Adipose tissue (tissue), 3 donors: ENCODE data around the gene UCK1. TPM values are rescaled to one million over a fixed set of nuclear protein-coding genes. Genes with fewer than 3 reads are reported as not detected.

ENCODE experiments used
- H3K27ac ChIP-seq: one replicate; pipeline ENCODE4 v1.5.1; 2013; ENCODE audit warnings: low read depth, low read length
- WGBS, 3 donors: extraction: QIAGEN DNeasy Blood & Tissue Kit; methylation state at CpG; one replicate each; pipeline ENCODE4 v1.1.7; 2013; 5-methylcytosine and 5-hydroxymethylcytosine counted together
- polyA plus RNA-seq, 3 donors: library from polyadenylated mRNA; stranded (reverse); fragments of 200-250 nt; gene quantifications; one replicate each; pipeline ENCODE4 v1.2.3, GENCODE V29; 2013
- donor health status: healthy with polysubstance abuse.
- donor health status: Bipolar disorder and iron deficiency.
- donor health status: healthy.

UCK1 gene
- polyA plus RNA-seq, 3 donors = 25.1 to 25.4 (median 25.2) TPM

GRCh38 chr9:131511416-131511815 is 19.6 kb downstream of the UCK1 start:
- 70 to 74% (median 71%) methylated on average over 7 of the region's 7 CpGs for WGBS, 3 donors
- H3K27ac ChIP-seq = no peak overlapping the region

GRCh38 chr9:131505012-131505411 is 26.1 kb downstream of the UCK1 start:
- WGBS, 3 donors = 91 to 93% (median 92%) methylated on average over 8 of the region's 8 CpGs
- no peak overlapping the region for H3K27ac ChIP-seq

GRCh38 chr9:131503626-131504465 is 27.2 kb downstream of the UCK1 start:
- 21 to 30% (median 26%) methylated on average over 29 to 32 of the region's 32 CpGs for WGBS, 3 donors
- H3K27ac ChIP-seq = peak overlapping the region; percentile 32

GRCh38 chr9:131502781-131503625 is 28.1 kb downstream of the UCK1 start, which contains the start of gene POMT1:
TSS of gene POMT1 (plus strand) at chr9:131502918. CDS start at chr9:131504219, 1,301 bp downstream.
- WGBS, 3 donors = 0 to 1% (median 0%) methylated on average over 80 to 83 of the region's 83 CpGs
- H3K27ac ChIP-seq = peak within 1 kb of the TSS; percentile 32

GRCh38 chr9:131500939-131501541 is 30.0 kb downstream of the UCK1 start:
- WGBS, 3 donors = 57 to 63% (median 61%) methylated on average over 5 of the region's 5 CpGs
- no peak overlapping the region for H3K27ac ChIP-seq

GRCh38 chr9:131500377-131500776 is 30.7 kb downstream of the UCK1 start:
- 66 to 72% (median 70%) methylated on average over 12 of the region's 12 CpGs for WGBS, 3 donors
- H3K27ac ChIP-seq = no peak overlapping the region

GRCh38 chr9:131499254-131499767 is 31.8 kb downstream of the UCK1 start:
- 78 to 85% (median 78%) methylated on average over 7 of the region's 7 CpGs for WGBS, 3 donors
- no peak overlapping the region for H3K27ac ChIP-seq

- 77 to 81% (median 81%) methylated on average over 10 of the region's 10 CpGs for WGBS, 3 donors
- no peak overlapping the region for H3K27ac ChIP-seq
Observed at GRCh38 chr9:131496844-131497405, 34.1 kb downstream of the UCK1 start.

GRCh38 chr9:131495785-131496184 is 35.3 kb downstream of the UCK1 start:
- WGBS, 3 donors = 85 to 89% (median 88%) methylated on average over 22 of the region's 22 CpGs
- no peak overlapping the region for H3K27ac ChIP-seq

GRCh38 chr9:131494296-131494870 is 36.7 kb downstream of the UCK1 start:
- 91 to 94% (median 92%) methylated on average over 22 of the region's 22 CpGs for WGBS, 3 donors
- H3K27ac ChIP-seq = no peak overlapping the region

GRCh38 chr9:131492070-131492469 is 39.0 kb downstream of the UCK1 start:
- no peak overlapping the region for H3K27ac ChIP-seq
- 80 to 95% (median 88%) methylated on average over 6 of the region's 6 CpGs for WGBS, 3 donors

GRCh38 chr9:131491001-131491710 is 39.9 kb downstream of the UCK1 start:
- WGBS, 3 donors = 94 to 96% (median 94%) methylated on average over 20 of the region's 20 CpGs
- no peak overlapping the region for H3K27ac ChIP-seq

- 68 to 70% (median 69%) methylated on average over 8 of the region's 8 CpGs for WGBS, 3 donors
- H3K27ac ChIP-seq = no peak overlapping the region
Observed at GRCh38 chr9:131490514-131490913, 40.5 kb downstream of the UCK1 start.

GRCh38 chr9:131487621-131488031 is 43.4 kb downstream of the UCK1 start:
- 80 to 90% (median 82%) methylated on average over 12 to 14 of the region's 14 CpGs for WGBS, 3 donors
- no peak overlapping the region for H3K27ac ChIP-seq

GRCh38 chr9:131487001-131487400 is 44.1 kb downstream of the UCK1 start:
- no peak overlapping the region for H3K27ac ChIP-seq
- 88 to 92% (median 89%) methylated on average over 9 of the region's 9 CpGs for WGBS, 3 donors

- 82 to 89% (median 89%) methylated on average over 19 of the region's 19 CpGs for WGBS, 3 donors
- H3K27ac ChIP-seq = no peak overlapping the region
Observed at GRCh38 chr9:131485728-131486422, 45.2 kb downstream of the UCK1 start.

- whole genome bisulfite sequencing, 3 donors = 91 to 94% (median 93%) methylated on average over 12 of the region's 12 CpGs
- no peak overlapping the region for H3K27ac ChIP-seq
Observed at GRCh38 chr9:131485206-131485605, 45.9 kb downstream of the UCK1 start.
